ENCODE data around the gene IL23A. TPM values are rescaled to one million over a fixed set of nuclear protein-coding genes. Genes with fewer than 3 reads are reported as not detected.
A peak's percentile ranks its signal among the peaks of the same experiment; 100 is the strongest.

The IL23A gene
- total and polyA plus RNA-seq, 2 of the 13 experiments (the other 11 are each of a cell fraction or from before 2014, with no cell fraction given), result 0.33 to 0.35 TPM

- H3K4me1 ChIP-seq (ENCODE audit: insufficient read depth, low read length), result peaks cover 65% of the 10 kb centered on the region
- H3K27ac ChIP-seq (ENCODE audit: extremely low read length, insufficient read depth, low read length), result peak within 1 kb of the TSS; percentile 96
- no peaks in the 10 kb centered on the region; a peak in 1 of 5 replicates for H3K27me3 ChIP-seq (ENCODE audit: control insufficient read depth in 1 of 2, insufficient read depth in 2 of 2, low read length in 2 of 2)
- ChIA-PET POLR2A (interaction anchor here (0.6 to 2.8 kb wide), 13 partner anchors 11 to 337 kb away, joined by 3 to 16 read pairs (median 4); partner anchors contain the start of genes ANKRD52, COQ10A, ESYT1 and PA2G4), CTCF (ENCODE audit: low intra/inter-chr PET ratio, low total read pairs) (no interaction called here)
- peak within 1 kb of the TSS; percentile 76 to 97 (median 94) for H3K4me3 ChIP-seq (replicated peaks in 1 of 3; ENCODE audit: insufficient read depth in 1 of 3, low read depth in 2 of 3, low read length in 3 of 3)
- ATAC-seq (peak; percentile 87), DNase-seq (ENCODE audit: low spot score) (peak; percentile 96), FAIRE-seq (peak; percentile 48)
- intact Hi-C loops (cut with micrococcal nuclease; ENCODE audit: unreplicated experiment), result loop anchor here (2.0 kb wide), 2 partner anchors 17 to 181 kb away; partner anchors contain the start of gene ZC3H10
- peak within 1 kb of the TSS; percentile 64 for H2AFZ ChIP-seq (ENCODE audit: low read length)
- no peaks in the 10 kb centered on the region for H3K9me3 ChIP-seq (ENCODE audit: low read length)
- no TSS peak for BruUV-seq (replicated peaks)
- H3K79me2 ChIP-seq (ENCODE audit: insufficient read depth, low read length), result peaks cover 41% of the 10 kb centered on the region
- H3K9ac ChIP-seq (ENCODE audit: insufficient read depth, low read depth, low read length), result peak within 1 kb of the TSS; percentile 86
- in situ Hi-C loops (cut with HindIII; ENCODE audit: extremely low pct_ligation_motif_present, low pct_unique_long_range_greater_than_20kb), result no loop called here
- H3K4me2 ChIP-seq (ENCODE audit: low read depth, low read length), result peak within 1 kb of the TSS; percentile 98
- no peaks in the 10 kb centered on the region; the same call in 1 of the 2 replicates for H4K20me1 ChIP-seq (ENCODE audit: insufficient read depth, low read length)
- 0% methylated on average over 11 of the region's 63 CpGs for WGBS (ENCODE audit: low lambda C conversion rate)
- H3K36me3 ChIP-seq (replicated peaks in 1 of 2; ENCODE audit: control insufficient read depth in 1 of 2, insufficient read depth in 2 of 2, low read length in 2 of 2), result peaks cover 3 to 15% of the 10 kb centered on the region in 2 experiments; a peak in 3 of 5 replicates
- no peak for TF ChIP-seq FUBP1 (CRISPR knock-in tag; IDR thresholded peaks at IDR 0.05; ENCODE audit: borderline replicate concordance)
- TF ChIP-seq, protein P1, sequence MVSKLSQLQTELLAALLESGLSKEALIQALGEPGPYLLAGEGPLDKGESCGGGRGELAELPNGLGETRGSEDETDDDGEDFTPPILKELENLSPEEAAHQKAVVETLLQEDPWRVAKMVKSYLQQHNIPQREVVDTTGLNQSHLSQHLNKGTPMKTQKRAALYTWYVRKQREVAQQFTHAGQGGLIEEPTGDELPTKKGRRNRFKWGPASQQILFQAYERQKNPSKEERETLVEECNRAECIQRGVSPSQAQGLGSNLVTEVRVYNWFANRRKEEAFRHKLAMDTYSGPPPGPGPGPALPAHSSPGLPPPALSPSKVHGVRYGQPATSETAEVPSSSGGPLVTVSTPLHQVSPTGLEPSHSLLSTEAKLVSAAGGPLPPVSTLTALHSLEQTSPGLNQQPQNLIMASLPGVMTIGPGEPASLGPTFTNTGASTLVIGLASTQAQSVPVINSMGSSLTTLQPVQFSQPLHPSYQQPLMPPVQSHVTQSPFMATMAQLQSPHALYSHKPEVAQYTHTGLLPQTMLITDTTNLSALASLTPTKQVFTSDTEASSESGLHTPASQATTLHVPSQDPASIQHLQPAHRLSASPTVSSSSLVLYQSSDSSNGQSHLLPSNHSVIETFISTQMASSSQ (IDR thresholded peaks at IDR 0.05; ENCODE audit: low read depth), result no peak; the same call in 1 of the 2 replicates
- TF ChIP-seq, protein P1 (CRISPR knock-in tag; IDR thresholded peaks at IDR 0.05; ENCODE audit: borderline replicate concordance), result peak; percentile 75
- no peak for TF ChIP-seq TP53 (CRISPR knock-in tag; conservative IDR thresholded peaks at IDR 0.05)
- TF ChIP-seq NKX3-1 (CRISPR knock-in tag; IDR thresholded peaks at IDR 0.05), result no peak
- TF ChIP-seq, protein P2, sequence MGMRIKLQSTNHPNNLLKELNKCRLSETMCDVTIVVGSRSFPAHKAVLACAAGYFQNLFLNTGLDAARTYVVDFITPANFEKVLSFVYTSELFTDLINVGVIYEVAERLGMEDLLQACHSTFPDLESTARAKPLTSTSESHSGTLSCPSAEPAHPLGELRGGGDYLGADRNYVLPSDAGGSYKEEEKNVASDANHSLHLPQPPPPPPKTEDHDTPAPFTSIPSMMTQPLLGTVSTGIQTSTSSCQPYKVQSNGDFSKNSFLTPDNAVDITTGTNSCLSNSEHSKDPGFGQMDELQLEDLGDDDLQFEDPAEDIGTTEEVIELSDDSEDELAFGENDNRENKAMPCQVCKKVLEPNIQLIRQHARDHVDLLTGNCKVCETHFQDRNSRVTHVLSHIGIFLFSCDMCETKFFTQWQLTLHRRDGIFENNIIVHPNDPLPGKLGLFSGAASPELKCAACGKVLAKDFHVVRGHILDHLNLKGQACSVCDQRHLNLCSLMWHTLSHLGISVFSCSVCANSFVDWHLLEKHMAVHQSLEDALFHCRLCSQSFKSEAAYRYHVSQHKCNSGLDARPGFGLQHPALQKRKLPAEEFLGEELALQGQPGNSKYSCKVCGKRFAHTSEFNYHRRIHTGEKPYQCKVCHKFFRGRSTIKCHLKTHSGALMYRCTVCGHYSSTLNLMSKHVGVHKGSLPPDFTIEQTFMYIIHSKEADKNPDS (CRISPR knock-in tag; IDR thresholded peaks at IDR 0.05), result 0 out of 2 replicates have a peak, but pooled peaks have one; percentile 15
- TF ChIP-seq ZNF678 (CRISPR knock-in tag; IDR thresholded peaks at IDR 0.05), result no peak; the same call in 1 of the 2 replicates
- peak; percentile 43; the same call in 1 of the 2 replicates for TF ChIP-seq ARNTL (CRISPR knock-in tag; IDR thresholded peaks at IDR 0.05)
- no peak for TF ChIP-seq FIP1L1 (IDR thresholded peaks at IDR 0.05; ENCODE audit: borderline replicate concordance, insufficient read depth, low read depth, low read length)
- no peak for TF ChIP-seq ZEB1 (IDR thresholded peaks at IDR 0.05; ENCODE audit: insufficient replicate concordance, low read depth)
- TF ChIP-seq ZSCAN30 (CRISPR knock-in tag; IDR thresholded peaks at IDR 0.05), result no peak
- no peak for TF ChIP-seq PLRG1 (conservative IDR thresholded peaks at IDR 0.05)
- no peak for TF ChIP-seq SRSF1 (optimal IDR thresholded peaks at IDR 0.05; ENCODE audit: low read depth, low read length)
Observed at GRCh38 chr12:56299853-56300643, 38.6 kb upstream of the IL23A start, which contains the start of gene CS. Gene CS, minus strand, starts transcription at chr12:56300330. Its CDS starts 129 bp downstream, at chr12:56300201.

Measured in HepG2 (cell line).